KBM-7 (cell line): ENCODE measurements around the gene TNRC6B.

ENCODE experiments used
- DNase-seq: peaks from one replicate; pipeline ENCODE4 v3.0.0-alpha.2; 2015
- in situ Hi-C: fragments of 300-500 bp; cut with MboI; formaldehyde crosslinking; loops from 2 replicates; pipeline ENCODE4 v1.14.3; 2020; ENCODE audit warnings: low sequenced_read_pairs, low pct_unique_long_range_greater_than_20kb, mixed read lengths

The TNRC6B gene

DNA sequence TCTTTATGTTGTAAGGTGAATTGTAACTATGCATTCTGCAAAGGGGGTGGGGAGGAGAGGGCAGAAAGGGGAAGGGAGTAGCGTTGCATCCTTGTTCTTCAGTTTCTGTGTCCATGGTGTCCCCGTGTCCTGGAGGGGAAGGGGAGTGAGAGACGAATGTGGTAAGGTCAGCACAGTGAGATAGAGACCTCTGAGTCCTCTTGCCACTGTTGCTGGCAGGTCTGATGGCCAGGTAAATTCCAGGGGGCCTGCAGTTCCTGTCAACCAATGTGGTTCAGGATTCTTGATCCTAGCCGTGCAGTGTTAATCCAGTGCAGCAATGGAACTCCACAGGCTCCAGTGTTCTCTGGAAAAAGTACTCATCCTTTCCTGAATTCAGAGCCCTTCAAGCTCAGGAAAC is 154.0 kb downstream of the TNRC6B start:
- DNase-seq, result no peak
- in situ Hi-C loops, result loop anchor here (25.0 kb wide), 1 partner anchor 794 kb away; the partner anchor contains the start of gene RPS19BP1

DNA sequence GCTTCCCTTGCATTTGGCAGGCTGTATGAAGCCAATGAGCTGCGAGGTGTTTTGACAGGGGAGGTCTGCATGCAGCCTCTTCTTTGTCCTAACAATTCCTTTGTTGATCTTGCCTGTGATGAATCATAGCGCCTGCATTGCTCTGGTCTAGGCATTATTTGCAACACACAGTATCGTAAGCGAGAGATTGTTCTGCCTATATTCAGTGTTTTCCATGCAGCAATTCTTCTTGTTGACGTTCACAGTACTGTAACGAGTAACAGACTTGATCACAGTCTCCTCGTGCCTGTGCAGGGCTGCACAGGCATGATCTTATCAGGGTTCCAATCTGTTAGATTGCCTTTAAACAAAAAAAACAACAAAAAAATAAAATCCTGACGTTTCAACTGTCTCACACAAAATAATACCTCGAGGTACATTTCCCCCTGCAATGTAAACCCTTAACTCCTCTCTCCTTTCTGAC is 154.6 kb downstream of the TNRC6B start:
- no peak for DNase-seq
- in situ Hi-C loops, result loop anchor here (25.0 kb wide), 1 partner anchor 795 kb away; the partner anchor contains the start of gene RPS19BP1

DNA sequence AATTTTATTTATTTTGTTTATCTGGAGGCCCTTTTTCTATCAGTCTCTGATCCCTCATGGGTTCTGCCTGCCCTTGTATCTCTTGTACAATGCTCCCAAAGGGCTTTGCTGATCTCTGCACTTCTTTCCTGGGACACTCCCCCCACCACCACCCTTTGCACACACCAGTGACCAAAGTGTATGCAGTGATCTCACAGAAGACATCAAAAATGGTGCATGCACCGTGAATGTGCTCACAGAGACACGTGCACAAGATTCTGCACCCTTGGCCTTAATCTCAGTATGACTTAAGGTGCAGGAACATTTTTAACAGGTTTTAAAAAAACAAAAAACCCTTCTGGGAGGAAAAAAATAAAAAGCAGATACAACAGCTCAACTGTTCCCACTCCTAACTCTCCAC is 156.3 kb downstream of the TNRC6B start:
- DNase-seq, result no peak
- in situ Hi-C loops, result loop anchor here (25.0 kb wide), 1 partner anchor 797 kb away; the partner anchor contains the start of gene RPS19BP1

DNA sequence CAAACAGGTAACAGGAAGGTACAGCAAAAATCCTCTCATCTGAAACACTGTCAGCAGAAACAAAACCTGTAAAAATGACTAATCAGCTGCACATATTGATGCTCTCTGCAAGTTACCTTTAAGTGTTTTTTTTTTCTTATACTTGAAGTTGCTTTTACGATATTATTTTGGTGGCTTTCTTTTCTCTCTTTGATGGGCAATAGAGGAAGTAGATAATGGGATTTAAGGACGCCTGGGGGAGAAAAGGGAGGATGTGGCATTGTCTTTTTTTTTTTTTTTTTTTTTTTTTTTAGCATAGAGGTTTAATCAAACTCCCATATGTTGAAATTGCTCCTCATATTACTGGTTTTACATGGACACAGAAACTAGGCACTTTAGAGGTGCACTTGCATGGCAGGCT is 157.2 kb downstream of the TNRC6B start:
- in situ Hi-C loops, result loop anchor here (25.0 kb wide), 1 partner anchor 798 kb away; the partner anchor contains the start of gene RPS19BP1
- DNase-seq, result peak; percentile 67

DNA sequence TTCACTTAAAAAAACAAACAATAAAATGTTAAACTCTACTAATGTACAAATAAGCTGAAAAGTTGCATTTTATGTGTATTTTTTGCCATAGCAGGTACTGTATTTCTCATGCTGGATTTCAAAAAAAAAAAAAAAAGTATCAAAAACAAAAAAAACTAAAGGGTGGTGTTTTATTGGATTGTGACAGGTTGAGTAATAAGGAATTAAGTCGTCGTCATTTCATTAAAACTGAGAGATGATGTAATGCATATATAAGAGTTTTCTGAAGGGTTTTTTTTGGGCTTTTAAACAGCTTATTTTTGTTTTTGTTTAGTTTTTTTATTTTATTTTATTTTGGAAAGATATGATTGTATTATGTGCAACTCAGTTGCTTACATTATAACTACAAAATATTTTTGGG is 157.6 kb downstream of the TNRC6B start:
- no peak for DNase-seq
- in situ Hi-C loops, result loop anchor here (25.0 kb wide), 1 partner anchor 798 kb away; the partner anchor contains the start of gene RPS19BP1

DNA sequence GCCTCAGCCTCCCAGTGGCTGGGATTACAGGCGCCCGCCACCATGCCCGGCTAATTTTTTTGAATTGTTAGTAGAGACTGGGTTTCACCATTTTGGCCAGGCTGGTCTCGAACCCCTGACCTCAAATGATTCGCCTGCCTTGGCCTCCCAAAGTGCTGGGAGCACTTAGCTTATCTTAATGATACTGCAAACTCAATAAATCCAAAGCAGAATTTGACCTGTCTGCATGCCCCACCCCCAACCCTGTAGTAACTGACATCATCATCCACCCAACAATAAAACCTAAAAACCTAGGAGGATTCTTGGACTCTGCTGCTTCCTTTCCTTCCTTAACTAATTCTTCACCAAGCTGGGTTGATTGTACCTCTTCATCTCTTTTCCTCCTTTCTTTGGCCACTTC is 162.3 kb downstream of the TNRC6B start:
- DNase-seq, result no peak
- in situ Hi-C loops, result loop anchor here (25.0 kb wide), 1 partner anchor 803 kb away; the partner anchor contains the start of gene RPS19BP1

DNA sequence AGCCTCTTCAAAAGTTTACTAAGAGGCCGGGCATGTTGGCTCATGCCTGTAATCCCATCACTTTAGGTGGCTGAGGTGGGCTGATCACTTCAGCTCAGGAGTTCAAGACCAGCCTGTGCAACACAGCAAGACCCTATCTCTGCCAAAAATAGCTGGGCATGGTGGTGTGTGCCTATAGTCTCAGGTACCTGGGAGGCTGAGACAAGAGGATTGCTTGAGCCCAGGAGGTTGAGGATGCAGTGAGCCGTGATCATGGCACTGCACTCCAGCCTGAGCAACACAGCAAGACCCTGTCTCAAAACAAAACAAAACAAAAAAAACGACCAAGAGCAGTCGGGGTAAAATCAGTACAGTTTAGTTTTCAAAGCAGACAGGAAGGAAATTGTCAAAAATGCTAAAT is 163.9 kb downstream of the TNRC6B start:
- in situ Hi-C loops, result loop anchor here (25.0 kb wide), 1 partner anchor 804 kb away; the partner anchor contains the start of gene RPS19BP1
- DNase-seq, result no peak

DNA sequence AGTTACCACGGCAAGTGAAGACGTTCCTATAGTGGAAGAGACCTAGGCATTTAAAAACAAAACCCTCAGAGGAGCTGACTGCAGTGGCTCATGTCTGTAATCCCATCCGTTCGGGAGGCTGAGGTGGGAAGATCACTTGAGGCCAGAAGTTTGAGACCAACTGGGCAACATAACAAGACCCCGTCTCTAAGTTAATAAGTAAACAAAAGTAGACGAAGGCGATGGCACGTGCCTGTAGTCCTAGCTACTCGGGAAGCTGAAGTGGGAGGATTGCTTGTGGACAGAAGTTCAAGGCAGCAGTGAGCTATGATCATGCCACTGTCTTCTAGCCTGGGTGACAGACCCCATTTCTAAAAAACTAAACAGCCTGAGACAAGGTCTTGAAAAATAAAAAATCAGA is 164.8 kb downstream of the TNRC6B start:
- no peak for DNase-seq
- in situ Hi-C loops, result loop anchor here (25.0 kb wide), 1 partner anchor 805 kb away; the partner anchor contains the start of gene RPS19BP1

DNA sequence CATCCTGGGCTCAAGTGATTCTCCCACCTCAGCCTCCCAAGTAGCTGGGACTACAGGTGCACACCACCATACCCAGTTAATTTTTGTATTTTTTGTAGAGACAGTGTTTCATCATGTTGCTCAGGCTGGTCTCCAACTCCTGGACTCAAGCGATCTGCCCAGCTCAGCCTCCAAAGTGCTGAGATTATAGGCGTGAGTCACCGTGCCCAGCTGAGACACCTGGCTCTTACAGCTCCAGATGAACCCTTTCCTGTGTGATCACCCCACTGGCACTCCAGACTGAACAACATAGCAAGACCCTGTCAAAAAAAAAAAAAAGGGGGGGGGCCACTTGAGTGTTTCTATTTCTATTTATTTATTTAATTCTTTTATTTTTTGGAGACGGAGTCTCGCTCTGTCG is 167.5 kb downstream of the TNRC6B start:
- in situ Hi-C loops, result loop anchor here (25.0 kb wide), 1 partner anchor 808 kb away; the partner anchor contains the start of gene RPS19BP1
- DNase-seq, result no peak

DNA sequence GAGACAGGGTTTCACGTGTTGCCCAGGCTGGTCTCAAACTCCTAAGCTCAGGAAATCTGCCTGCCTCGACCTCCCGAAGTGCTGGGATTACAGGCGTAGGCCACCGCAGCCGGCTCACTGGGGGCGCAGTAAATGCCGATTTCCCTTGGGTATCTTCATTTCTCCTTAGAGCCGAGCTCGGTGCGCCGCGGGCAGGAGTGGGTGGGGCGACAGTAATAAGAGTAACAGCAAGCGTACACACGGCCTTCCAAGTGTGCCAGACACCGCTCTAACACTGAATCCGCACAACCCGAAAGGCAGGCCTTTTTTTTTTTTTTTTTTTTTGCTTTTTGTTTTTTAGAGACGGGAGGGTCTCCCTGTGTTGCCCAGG is 168.1 kb downstream of the TNRC6B start:
- in situ Hi-C loops, result loop anchor here (25.0 kb wide), 1 partner anchor 808 kb away; the partner anchor contains the start of gene RPS19BP1
- DNase-seq, result no peak

DNA sequence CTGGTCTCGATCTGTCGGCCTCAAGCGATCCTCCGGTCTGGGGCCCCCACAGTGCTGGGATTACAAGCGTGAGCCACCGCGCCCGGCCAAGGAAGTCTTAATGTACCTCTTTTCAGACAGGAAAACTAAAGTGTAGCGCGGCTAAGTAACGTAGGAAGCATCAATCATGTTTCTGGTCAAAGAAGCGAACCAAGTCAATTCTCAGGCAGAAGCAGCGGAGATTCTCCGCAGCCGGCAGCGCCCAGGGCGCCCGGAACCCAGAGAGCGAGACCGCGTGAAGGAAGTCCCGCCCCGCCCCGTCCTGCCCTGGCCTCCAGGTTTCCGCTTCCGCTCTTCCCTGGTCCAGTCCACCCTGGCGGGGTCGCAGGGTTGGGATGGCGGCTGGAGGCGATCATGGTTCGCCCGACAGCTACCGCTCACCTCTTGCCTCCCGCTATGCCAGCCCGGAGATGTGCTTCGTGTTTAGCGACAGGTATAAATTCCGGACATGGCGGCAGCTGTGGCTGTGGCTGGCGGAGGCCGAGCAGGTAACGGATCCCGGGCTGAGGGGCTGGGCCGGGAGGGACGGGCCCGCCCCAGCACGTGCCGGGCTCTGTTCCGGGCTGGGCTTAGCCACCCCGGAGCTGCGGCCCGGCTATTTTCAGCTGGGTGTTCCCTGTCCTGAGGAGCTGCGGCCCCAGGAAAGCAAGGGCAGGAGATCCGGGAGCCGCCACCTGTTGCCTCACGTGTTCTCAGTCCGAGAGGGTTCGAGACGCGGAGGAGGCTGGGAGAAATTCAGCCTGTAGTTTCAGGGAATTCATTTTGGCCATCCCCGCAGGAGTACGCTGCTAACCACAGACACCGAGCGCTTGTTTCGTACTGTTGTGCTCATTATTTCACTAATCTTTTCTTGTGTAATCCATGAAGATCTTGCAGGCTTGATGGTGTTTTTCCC is 168.7 kb downstream of the TNRC6B start, which contains the start of gene ADSL:
ADSL (plus strand) TSS at position 316 of the 934 bp plus-strand sequence; CDS start at position 375, 59 bp downstream.
- in situ Hi-C loops, result loop anchor here (25.0 kb wide), 1 partner anchor 809 kb away; the partner anchor contains the start of gene RPS19BP1
- DNase-seq, result peak; percentile 91

DNA sequence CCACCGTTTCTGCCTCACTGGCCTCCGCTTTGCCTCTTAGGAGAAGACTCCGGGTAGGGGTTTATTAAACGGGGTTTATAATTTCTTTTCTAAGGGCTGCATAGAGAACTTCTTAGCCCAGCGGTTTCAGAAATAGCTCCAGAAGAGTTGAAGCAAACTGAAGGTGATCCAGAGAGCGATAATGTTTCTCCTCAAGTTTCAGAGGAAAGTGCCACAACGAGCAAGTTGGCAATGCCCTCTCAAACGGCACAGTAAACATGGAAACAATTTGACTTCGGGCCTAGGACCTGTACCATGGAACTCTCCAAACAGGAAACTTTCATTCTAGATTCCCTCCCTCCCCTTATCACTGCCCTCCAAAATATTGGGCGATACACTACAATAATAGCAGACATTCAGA is 169.6 kb downstream of the TNRC6B start:
- in situ Hi-C loops, result loop anchor here (25.0 kb wide), 1 partner anchor 810 kb away; the partner anchor contains the start of gene RPS19BP1
- no peak for DNase-seq

DNA sequence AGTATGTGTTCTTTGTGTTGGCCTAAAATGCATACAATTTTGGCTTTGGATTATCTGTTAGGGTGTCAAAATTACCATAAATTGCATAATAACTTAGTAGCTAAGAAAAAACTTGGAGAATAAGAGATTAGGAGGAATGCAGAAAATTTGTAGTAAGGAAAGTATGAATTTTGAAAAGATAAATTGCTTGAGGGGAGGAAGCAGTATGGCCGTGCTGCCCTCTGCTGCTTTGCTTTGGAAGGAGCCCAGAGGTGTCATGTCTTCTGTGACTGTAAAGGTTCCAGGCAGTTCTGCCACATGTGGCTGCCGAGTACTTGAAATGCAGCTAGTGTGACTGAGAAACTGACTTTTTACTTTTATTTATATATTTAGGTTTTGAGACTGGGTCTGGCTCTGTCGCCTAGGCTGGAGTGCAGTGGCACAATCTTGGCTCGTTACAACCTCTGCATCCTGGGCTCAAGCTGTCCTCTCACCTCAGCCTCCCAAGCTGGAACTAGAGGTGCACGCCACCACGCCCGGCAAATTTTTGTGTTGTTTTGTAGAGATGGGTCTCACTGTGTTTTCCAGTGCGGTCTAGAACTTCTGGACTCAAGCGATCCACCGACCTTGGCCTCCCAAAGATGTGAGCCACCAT is 170.4 kb downstream of the TNRC6B start:
- in situ Hi-C loops, result loop anchor here (25.0 kb wide), 1 partner anchor 811 kb away; the partner anchor contains the start of gene RPS19BP1

DNA sequence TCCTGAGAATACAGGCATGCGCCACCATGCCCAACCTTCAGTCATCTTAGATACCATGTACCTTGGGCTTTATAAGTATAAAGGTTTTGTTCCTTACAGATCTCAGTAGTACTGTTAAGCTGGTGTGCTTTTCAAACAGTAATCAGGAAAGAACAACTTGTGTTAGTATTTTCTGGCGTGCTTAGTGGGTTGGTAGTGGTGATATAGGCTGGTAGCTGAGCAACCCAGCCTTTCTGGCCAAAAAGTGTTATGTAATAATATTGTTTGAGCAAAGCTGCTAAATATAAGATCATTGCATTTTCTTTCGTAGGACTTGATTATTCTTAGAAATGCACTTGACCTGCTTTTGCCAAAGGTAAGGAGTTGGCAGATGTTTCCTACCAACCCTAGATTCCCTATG is 175.0 kb downstream of the TNRC6B start:
- in situ Hi-C loops, result no loop called here
- DNase-seq, result no peak

More for the DNA sequence above, 170.4 kb downstream of the TNRC6B start:
- DNase-seq, result peak; percentile 76

DNA sequence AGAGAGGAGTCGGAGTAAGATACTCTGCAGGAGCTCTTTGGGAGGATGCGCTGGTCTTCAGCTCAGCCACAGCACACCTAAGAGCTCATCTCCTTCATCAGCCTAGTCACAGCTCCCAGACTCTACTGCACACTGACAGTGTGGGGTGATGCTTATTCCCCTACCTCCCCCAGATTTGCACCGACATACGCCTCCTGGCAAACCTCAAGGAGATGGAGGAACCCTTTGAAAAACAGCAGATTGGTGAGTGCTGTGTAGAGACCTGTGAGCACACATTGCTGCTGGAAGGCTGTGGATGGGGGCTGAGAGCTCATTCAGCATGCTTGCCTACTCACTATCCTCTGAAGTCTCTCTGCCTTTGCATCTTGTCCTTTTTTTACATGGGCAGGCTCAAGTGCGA is 183.4 kb downstream of the TNRC6B start:
- in situ Hi-C loops, result no loop called here
- DNase-seq, result no peak

DNA sequence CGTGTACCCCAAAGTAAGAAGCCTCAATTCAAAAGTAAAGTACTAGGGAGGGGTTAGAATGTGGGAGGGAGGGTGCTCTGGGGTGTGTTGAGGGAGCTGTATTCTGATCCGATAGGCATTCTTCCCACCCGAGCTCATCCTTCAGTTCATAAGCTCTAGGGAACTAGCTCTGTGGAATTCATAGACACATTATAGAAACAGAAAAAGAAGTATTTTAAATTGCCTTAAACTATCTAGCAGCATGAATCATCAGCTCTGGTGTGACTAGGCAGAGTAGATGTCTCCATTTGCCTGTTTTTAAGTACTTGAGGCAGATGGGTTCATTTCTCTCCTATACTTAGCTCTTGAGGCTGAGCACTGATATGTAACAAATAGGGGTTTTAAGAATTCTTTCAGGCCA is 185.3 kb downstream of the TNRC6B start:
- in situ Hi-C loops, result no loop called here
- no peak for DNase-seq

DNA sequence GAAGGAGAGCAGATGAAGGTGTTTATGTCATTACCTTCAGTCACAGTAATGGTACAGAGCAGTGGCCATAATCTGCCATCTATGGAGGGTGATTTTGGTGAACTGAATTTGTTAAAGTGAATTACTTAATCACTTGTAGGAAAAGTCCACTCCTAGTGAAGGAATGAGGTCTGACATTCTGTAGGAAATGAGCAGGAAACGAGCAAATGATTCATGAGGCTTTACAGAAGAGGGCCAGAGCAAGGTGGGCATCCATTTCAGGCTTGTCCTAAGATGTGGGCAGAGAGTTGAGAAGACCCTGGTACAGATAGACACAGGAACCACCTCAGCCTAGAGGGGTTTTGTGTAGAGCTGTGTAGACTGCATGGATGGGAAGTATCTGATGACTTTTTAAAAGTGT is 186.7 kb downstream of the TNRC6B start:
- no peak for DNase-seq
- in situ Hi-C loops, result no loop called here

DNA sequence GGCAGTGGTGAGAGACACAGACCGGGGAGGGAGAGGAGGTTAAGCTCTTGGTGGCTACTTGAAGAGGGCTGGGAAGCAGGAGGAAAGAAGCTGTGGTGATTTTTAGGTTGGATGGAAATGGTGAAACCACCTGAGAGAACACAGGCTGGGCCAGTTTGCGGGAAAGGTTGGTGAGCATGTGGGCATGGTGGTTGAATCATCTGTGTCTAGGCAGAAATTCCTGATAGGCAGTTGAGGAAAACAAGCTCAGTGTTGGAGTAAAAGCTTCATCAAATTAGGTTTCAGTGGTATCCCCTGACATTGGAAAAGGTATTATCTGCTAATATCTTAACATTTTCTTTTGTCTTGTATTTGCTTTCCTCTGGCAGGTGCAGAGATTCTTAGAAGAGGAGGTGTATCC is 188.3 kb downstream of the TNRC6B start:
- DNase-seq, result no peak
- in situ Hi-C loops, result no loop called here

DNA sequence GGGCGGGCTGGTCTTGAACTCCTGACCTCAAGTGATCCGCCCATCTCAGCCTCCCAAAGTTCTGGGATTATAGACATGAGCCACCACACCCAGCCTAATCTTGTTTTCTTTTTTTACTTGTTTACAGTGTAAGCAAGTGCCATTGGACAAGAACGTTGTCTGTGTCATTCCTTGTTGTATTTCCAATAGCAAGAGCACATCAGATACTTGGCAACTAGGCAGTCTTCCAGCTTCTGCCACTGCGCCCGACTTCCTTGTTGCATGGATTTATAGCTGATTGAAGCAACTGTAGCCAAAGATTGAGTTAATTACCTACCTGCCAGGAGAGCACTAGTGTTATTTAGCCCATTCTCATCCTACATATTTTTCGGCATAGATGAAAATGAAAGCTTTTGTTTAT is 189.6 kb downstream of the TNRC6B start:
- no peak for DNase-seq
- in situ Hi-C loops, result no loop called here
